HL-60 (cell line): Measurements from ENCODE around the gene ELN.

Experiments
- DNase-seq, 2 experiments: peaks; one replicate each; pipeline ENCODE4 v3.0.0-alpha.2; 2010 to 2020; ENCODE audit warnings: low read depth in 1 of 2, low spot score in 1 of 2
- H3K27ac ChIP-seq: fragments of 250-450 bp; sonication (Bioruptor Pico); replicated peaks from 2 replicates; pipeline ENCODE4 v1.5.1; 2020; ENCODE audit warnings: mild to moderate bottlenecking, moderate library complexity
- H3K27me3 ChIP-seq: fragments of 250-450 bp; sonication (Bioruptor Pico); 2 replicates; pipeline ENCODE4 v1.5.1; 2021; ENCODE audit warnings: mild to moderate bottlenecking, moderate library complexity; ENCODE audit not compliant: insufficient read depth, poor library complexity, severe bottlenecking
- H3K4me3 ChIP-seq: replicated peaks from 2 replicates; pipeline ENCODE4 v1.5.1; 2011; ENCODE audit warnings: mild to moderate bottlenecking, control low read depth, low read length; ENCODE audit not compliant: insufficient read depth
- CTCF ChIP-seq: IDR thresholded peaks from one replicate; pipeline ENCODE4 v1.5.1; 2011; ENCODE audit warnings: low read length, control low read depth, inconsistent platforms; ENCODE audit not compliant: insufficient read depth
- GABPA ChIP-seq: IDR thresholded peaks from 2 replicates; pipeline ENCODE4 v1.6.1; 2012; ENCODE audit warnings: low read depth
- POLR2AphosphoS5 ChIP-seq: IDR thresholded peaks from 2 replicates; pipeline ENCODE4 v1.6.1; 2012; ENCODE audit warnings: low read depth
- SPI1 ChIP-seq: IDR thresholded peaks from 2 replicates; pipeline ENCODE4 v1.6.1; 2012; ENCODE audit warnings: low read depth, mild to moderate bottlenecking, borderline replicate concordance
- TF ChIP-seq, protein P1 (sequence below): IDR thresholded peaks from 2 replicates; pipeline ENCODE4 v1.6.1; 2012; ENCODE audit warnings: low read depth; ENCODE audit not compliant: insufficient replicate concordance

The ELN gene

GRCh38 chr7:74026903-74027682, 880 bp upstream of the ELN start:
- no peak for TF ChIP-seq POLR2AphosphoS5
- peak; percentile 82 for TF ChIP-seq CTCF
- no peak overlapping the region for H3K27ac ChIP-seq
- peak; percentile 24 to 58 for DNase-seq
- no peak overlapping the region for H3K4me3 ChIP-seq
- H3K27me3 ChIP-seq = peaks cover 43% of the 10 kb centered on the region

GRCh38 chr7:74028321-74028838, 407 bp downstream of the ELN start:
- TF ChIP-seq, protein P1, sequence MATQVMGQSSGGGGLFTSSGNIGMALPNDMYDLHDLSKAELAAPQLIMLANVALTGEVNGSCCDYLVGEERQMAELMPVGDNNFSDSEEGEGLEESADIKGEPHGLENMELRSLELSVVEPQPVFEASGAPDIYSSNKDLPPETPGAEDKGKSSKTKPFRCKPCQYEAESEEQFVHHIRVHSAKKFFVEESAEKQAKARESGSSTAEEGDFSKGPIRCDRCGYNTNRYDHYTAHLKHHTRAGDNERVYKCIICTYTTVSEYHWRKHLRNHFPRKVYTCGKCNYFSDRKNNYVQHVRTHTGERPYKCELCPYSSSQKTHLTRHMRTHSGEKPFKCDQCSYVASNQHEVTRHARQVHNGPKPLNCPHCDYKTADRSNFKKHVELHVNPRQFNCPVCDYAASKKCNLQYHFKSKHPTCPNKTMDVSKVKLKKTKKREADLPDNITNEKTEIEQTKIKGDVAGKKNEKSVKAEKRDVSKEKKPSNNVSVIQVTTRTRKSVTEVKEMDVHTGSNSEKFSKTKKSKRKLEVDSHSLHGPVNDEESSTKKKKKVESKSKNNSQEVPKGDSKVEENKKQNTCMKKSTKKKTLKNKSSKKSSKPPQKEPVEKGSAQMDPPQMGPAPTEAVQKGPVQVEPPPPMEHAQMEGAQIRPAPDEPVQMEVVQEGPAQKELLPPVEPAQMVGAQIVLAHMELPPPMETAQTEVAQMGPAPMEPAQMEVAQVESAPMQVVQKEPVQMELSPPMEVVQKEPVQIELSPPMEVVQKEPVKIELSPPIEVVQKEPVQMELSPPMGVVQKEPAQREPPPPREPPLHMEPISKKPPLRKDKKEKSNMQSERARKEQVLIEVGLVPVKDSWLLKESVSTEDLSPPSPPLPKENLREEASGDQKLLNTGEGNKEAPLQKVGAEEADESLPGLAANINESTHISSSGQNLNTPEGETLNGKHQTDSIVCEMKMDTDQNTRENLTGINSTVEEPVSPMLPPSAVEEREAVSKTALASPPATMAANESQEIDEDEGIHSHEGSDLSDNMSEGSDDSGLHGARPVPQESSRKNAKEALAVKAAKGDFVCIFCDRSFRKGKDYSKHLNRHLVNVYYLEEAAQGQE = no peak
- TF ChIP-seq POLR2AphosphoS5 = no peak
- Histone ChIP-seq H3K4me3 (no peak overlapping the region), H3K27me3 (peaks cover 48% of the 10 kb centered on the region), H3K27ac (no peak overlapping the region)
- no peak for DNase-seq

GRCh38 chr7:74029089-74029785, 1.3 kb downstream of the ELN start:
- no peak for DNase-seq
- TF ChIP-seq CTCF (no peak), POLR2AphosphoS5 (no peak), SPI1 (no peak), GABPA (no peak)
- TF ChIP-seq, protein P1 = no peak
- H3K27ac ChIP-seq = no peak overlapping the region
- H3K27me3 ChIP-seq = peaks cover 48% of the 10 kb centered on the region
- H3K4me3 ChIP-seq = no peak overlapping the region

GRCh38 chr7:74029991-74030415, 2.0 kb downstream of the ELN start:
- H3K27ac ChIP-seq = no peak overlapping the region
- H3K4me3 ChIP-seq = no peak overlapping the region
- TF ChIP-seq GABPA (no peak), CTCF (no peak), POLR2AphosphoS5 (no peak), SPI1 (no peak)
- TF ChIP-seq, protein P1 = no peak
- DNase-seq = no peak
- H3K27me3 ChIP-seq = peaks cover 46% of the 10 kb centered on the region
